Left ventricle myocardium superior (tissue), 1 donor: ENCODE measurements around the gene ACKR2. TPM values are rescaled to one million over a fixed set of nuclear protein-coding genes. Genes with fewer than 3 reads are reported as not detected.
A peak's percentile ranks its signal among the peaks of the same experiment; 100 is the strongest.
"Not testable (repeated sequence)": the region's sequence is repeated elsewhere in the genome, so short reads cannot be mapped to it uniquely, and the experiment has no call there.

Source experiments
- ATAC-seq: fragments of 200-7000 bp; cut with Tn5 transposase; one replicate; pipeline ENCODE4 v1.9.1; 2020; ENCODE audit warnings: mild to moderate bottlenecking, moderate library complexity
- DNase-seq: peaks from one replicate; pipeline ENCODE4 v3.0.0-alpha.2; 2020
- intact Hi-C: fragments of 100-400 bp; cut with micrococcal nuclease; formaldehyde crosslinking; loops from one replicate; pipeline ENCODE4 v1.11.0; 2022
- total RNA-seq: library from RNA; stranded (reverse); fragmentation: NEBNext Ultra II Directional; extraction: Animal tissue kit (Norgen Biotek cat#: 25700); gene quantifications from one replicate; pipeline ENCODE4 v1.2.1, GENCODE V29; 2021
- donor health status: DM: no; HTN: yes; CAD: no; lungs with severe emphysema.

ACKR2 gene
- total RNA-seq, 1 donor from 2014 or later, result 0.92 TPM

DNA sequence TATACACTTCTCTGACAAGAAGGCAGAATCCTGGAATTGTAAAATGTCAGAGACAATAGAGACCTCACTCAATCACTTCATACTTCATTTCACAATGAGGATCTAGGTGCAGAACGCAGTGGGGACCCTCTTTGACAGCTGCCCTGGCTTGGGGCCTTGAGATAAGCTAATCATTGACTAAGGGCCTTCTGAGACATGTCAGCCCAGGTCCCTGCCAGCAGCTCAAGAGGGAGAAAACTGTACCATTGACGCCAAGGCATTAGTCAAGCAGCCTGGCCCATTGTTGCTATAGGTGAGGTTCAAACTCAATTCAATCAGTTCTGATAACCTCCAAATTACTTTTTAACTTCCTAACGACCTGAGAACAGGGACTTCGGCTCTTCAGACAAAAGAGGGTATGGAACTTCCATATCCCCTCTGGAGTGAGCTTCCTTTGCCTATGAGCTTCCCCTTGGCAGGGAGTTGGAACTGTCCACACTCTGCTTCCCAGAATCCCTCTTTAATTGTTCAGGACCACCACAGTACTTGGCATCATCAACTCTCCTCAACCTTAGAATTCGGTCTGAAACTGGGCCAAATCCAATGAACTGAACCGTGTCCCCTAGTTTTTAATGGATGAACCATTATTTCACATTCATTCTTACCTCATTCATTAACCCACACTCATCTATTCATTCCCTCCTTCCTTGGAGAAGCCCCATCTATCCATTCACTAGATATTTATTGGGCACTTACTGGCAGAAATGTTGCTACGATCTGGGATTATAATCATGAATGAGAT lies 67.9 kb downstream of the ACKR2 start:
- no peak for DNase-seq
- ATAC-seq, result no peak
- intact Hi-C loops, result loop anchor here (5.0 kb wide), 1 partner anchor 40 kb away; no protein-coding TSS in a partner anchor

DNA sequence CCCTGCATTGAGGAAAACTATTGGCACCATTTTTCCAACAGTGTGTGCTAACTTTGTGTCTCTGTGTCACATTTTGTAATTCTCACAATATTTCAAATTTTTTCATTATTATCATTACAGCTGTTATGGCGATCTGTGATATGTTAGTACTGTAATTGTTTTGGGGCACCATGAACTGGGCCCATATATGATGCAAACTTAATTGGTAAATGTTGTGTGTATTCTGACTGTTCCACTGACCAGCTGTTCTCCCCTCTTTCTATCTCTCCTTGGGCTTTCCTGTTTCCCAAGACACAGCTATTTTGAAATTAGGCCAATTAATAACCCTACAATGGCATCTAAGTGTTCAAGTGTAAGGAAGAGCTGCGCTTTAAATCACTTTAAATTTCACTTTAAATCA lies 68.6 kb downstream of the ACKR2 start:
- DNase-seq, result no peak
- intact Hi-C loops, result loop anchor here (5.0 kb wide), 1 partner anchor 41 kb away; no protein-coding TSS in a partner anchor
- no peak for ATAC-seq

DNA sequence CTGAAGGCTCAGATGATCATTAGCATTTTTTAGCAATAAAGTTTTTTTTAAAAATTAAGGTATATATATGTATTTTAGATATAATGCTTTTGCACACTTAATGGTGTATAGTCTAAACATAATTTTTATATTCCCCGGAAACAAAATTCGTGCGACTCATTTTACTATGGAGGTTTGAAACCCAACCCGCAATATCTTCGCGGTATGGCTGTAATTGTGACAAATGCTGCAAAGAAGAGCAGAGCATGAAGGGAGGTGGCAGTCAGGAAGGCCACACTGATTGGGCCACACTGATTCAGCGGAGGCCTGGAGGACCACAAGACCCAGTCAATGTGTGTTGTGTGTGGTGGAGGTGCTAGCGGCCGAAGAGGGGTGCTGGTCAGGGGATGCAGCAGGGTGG lies 70.9 kb downstream of the ACKR2 start:
- no peak for DNase-seq
- peak; percentile 11 for ATAC-seq
- intact Hi-C loops, result no loop called here

DNA sequence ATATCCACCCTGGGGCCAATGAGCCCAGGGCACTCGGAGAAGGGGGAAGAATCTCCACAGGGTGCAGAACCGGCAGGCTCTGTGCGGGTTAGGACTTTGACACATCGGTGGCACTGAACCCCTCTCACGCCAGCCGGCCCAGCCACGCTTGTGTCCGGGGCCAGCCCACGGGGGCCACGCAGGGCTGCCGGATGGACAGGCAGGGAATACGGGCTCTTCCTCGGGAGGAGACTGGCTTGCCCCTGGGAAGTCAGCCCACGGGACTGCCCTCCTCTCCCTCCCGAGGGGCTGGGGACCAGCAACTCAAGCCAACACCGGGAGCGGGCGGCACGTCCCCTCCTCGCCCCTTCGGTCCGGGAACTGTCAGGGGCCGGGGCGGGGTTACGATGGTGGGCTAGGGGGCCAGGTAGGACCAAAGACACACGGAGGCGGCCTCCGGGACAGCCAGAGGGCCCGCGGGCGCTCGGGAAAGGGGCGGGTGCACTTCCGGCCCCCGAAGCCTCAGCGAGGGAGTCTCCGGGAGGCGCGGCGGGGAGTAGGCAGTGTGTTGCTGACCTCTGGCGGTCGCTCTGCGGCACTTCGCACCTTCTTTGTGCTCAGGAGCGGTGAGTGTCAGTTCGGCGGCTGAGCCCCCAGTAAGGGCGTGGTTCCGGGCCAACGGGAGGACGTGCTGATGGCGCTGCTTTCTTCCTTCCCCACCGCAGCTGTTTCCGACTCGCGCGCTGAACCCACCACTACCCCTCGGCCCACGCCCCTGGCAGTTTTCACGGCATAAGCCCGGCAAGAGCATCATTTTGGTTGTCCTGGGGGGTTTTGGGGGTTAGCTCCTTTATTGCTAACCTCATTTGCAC lies 71.6 kb downstream of the ACKR2 start:
- DNase-seq (peak; percentile 90), ATAC-seq (peak; percentile 99)
- intact Hi-C loops, result no loop called here

DNA sequence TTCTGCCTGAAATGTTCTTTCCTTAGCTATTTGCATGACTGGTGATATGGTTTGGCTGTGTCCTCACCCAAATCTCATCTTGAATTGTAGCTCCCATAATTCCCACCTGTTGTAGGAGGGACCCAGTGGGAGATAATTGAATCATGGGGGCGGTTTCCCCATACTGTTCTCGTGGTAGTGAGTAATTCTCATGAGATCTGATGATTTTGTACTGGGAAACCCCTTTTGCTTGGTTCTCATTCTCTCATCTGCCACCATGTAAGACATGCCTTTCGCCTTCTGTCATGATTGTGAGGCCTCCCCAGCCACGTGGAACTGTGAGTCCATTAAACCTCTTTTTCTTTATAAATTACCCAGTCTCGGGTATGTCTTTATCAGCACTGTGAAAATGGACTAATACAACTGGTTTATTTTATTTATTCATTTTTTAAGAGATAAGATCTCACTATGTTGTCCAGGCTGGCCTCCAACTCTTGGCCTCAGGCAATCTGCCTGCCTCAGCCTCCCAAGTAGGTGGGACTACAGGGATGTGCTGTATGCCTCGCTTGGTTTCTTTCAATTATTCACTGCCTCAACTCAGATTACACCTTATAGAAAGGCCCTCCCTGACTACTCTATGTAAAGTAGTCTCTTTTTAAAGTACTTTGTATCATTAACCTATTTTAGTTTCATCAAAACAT lies 74.1 kb downstream of the ACKR2 start:
- intact Hi-C loops, DNase-seq, ATAC-seq: not testable (repeated sequence)

DNA sequence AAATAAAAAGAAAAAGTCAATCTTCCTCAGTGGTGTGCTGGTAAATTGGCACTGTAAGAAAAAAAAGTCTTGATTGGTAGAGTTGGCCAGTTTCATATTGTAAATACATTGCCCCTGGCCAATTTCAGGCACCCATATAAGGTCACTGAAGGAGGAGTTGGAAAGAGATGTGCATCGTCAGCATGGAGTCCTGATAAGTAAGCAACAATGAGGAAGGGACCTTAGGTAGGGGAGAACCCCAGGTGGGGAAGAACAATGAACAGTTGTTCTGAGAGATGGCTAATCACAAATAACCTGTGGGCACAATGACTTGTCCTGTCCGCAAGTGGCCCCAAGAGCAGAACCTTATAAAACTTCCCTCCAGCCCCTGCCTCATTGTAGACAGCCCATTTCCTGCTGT lies 75.1 kb downstream of the ACKR2 start:
- intact Hi-C loops, result no loop called here
- ATAC-seq (no peak), DNase-seq (no peak)

DNA sequence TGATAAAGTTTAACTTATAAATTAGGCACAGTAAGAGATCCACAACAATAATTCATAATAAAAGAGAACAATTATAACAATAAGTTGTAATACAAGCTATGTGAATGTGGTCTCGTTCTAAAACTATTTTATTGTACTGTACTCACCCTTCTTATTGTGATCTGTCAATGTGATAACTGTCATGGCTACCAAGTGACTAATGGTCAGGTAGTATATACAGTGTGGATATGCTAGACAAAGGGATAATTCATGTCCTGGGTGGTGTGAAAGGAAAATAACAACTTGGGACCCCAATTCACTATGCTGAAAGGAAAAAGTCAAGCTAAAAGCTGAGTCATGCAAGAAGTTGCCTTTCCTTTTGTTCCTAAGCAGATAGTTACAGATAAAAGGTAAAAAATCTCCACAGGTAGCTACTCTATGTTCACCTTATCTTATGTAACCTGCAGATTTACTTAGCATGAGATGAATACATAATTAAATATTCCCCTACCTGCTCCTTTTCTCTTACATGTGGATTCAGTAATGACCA lies 77.1 kb downstream of the ACKR2 start:
- intact Hi-C loops, result no loop called here
- no peak for ATAC-seq

DNA sequence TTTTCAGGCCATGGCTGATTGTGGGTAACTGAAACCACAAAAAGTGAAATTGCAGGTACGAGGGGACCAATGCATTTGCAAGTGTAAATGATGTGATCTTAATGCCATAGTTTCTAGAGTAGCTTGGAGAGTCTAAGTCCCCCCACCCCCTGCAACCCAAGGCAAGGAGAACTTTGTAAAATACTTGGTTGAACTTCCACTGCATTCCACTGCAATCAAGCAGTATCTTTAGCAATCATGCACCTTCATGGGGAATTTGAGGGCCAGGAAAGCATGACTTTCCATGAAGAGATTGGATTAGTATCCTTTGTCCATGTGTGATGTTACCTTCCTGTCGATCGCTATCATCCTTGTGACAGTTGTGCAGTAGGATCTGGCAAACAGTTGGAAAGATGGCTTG lies 77.8 kb downstream of the ACKR2 start:
- intact Hi-C loops, result no loop called here
- DNase-seq (no peak), ATAC-seq (no peak)

More for the DNA sequence above, 77.1 kb downstream of the ACKR2 start:
- no peak for DNase-seq

DNA sequence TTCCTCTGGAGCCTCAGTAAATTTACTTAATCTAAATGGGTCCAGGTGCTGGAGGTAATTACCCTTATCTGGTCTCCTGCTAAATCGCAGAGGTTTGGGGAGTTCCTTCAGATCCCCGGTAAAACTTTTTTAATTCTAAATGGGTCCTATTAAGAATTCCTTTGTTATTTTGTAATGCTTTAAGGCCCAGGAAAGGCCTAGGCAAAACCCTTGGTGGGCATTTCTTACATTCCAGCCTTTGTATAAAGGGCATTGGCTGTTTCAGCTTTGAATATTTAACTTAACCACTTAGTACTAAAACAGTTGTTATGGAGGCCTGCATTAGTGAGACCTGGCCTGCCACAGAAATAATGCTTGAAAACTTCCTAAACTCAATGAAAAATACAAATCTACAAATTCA lies 81.8 kb downstream of the ACKR2 start:
- intact Hi-C loops, result no loop called here
- DNase-seq (no peak), ATAC-seq (no peak)

DNA sequence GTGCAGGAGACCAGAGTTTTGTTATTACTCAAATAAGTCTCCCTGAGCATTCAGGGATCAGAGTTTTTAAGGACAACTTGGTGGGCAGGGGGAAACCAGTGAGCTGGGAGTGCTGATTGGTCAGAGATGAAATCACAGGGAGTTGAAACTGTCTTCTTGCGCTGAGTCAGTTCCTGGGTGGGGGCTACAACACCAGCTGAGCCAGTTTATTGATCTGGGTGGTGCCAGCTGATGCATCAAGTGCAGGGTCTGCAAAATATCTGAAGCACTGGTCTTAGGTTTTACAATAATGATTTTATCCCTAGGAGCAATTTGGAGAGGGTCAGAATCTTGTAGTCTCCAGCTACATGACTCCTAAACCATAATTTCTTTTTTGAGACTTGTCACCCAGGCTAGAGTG lies 82.9 kb downstream of the ACKR2 start:
- intact Hi-C loops, result no loop called here
- ATAC-seq (no peak), DNase-seq (no peak)

DNA sequence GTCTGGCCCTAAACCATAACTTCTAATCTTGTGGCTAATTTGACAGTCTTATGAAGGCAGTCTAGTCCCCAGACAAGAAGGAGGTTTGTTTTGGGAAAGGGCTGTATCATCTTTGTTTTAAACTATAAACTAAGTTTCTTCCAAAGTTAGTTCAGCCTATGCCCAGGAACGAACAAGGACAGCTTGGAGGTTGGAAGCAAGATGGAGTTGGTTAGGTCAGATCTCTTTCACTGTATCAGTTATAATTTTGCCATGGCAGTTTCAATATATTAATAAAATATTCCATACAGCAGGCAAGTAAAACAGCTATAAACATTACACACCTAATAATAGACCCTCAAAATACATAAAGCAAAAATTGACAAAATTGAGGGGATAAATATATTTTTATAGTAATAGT lies 83.6 kb downstream of the ACKR2 start:
- intact Hi-C loops, result no loop called here
- DNase-seq, result no peak
- ATAC-seq, result no peak

DNA sequence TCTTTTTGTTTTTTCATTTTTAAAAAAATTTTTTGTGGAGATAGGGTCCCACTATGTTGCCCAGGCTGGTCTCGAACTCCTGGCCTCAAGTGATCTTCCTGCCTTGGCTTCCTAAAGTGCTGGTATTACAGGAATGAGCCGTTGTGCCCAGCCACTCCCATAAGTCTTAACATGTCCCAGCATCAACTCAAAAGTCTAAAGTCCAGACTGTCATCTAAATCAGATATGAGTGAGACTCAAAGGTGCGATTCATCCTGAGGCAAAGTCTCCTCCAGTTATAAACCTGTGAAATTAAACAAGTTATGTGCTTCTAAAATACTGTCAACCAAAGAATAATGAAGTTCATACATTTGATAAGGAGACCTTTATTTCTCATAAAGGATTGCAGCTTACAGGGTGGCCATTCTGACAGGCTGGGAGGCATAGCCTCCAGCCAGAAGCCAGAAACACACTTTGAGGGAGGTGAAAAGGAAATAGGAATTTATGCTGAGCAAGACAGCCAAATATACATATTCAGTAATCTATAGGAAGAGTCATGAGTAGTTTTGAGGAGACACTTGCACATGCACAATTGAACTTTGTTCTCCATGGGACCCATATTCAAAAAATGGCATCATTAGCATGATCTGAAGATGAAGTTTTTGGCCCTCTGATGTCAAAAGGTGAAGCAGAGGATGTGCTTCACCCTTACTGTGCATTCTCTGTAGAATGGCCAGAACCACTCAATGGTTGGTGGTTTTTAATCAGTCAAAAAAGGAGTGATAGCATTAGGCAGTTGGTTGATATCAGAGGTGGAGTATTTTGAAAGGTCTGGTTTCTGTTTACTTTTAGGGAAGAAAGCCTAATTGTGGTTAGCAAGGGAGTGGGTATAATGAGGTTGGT lies 85.7 kb downstream of the ACKR2 start:
- no peak for ATAC-seq
- intact Hi-C loops, result no loop called here
- DNase-seq, result no peak

DNA sequence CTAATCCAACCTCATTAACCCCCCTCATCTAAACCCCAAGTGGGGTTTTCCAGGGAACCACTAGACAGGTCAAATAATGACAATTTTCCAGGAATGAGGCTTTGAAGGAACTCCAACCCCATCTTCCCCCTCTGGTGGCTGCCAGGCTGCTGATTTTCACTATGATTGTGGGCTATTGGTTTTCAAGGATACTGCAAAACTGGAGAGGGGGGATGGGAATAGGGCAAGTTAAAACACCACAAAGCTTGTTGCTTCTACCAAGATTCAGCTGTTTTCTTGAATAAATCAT lies 86.3 kb downstream of the ACKR2 start:
- ATAC-seq (no peak), DNase-seq (no peak)
- intact Hi-C loops, result no loop called here

DNA sequence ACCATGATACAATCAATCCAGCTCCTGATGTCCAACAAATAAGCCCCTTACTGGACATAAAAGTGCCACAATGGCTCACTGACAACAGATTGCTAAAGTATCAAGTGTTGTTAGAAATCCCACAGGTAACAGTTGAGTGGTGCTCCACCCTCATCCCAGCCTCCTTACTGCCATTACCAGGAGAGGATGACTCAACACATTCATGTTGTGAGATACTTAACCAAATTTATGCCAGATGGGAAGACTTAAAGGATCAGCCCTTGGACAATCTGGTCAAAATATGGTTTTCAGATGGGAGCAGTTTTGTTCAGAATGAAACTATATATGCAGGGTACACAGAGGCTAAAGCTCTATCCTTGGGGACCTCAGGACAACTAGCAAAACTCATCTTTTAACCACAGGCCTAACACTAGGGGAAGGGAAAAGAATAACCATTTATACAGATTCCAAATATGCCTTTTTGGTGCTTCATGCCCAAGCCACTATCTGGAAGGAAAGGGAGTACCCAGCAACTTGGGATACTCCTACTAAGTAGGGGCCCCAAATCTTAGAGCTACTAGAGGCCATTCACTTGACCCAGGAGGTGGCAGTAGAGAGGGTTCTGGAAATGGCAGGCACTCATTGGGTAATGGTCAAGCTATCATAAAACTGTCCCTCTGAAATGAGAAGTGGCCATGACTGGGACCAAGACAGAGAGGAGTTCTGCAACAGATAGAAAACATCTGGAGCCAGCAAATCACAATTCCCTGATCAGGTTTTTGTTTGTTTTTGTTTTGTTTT lies 89.8 kb downstream of the ACKR2 start:
- ATAC-seq, result no peak
- no peak for DNase-seq
- intact Hi-C loops, result no loop called here

DNA sequence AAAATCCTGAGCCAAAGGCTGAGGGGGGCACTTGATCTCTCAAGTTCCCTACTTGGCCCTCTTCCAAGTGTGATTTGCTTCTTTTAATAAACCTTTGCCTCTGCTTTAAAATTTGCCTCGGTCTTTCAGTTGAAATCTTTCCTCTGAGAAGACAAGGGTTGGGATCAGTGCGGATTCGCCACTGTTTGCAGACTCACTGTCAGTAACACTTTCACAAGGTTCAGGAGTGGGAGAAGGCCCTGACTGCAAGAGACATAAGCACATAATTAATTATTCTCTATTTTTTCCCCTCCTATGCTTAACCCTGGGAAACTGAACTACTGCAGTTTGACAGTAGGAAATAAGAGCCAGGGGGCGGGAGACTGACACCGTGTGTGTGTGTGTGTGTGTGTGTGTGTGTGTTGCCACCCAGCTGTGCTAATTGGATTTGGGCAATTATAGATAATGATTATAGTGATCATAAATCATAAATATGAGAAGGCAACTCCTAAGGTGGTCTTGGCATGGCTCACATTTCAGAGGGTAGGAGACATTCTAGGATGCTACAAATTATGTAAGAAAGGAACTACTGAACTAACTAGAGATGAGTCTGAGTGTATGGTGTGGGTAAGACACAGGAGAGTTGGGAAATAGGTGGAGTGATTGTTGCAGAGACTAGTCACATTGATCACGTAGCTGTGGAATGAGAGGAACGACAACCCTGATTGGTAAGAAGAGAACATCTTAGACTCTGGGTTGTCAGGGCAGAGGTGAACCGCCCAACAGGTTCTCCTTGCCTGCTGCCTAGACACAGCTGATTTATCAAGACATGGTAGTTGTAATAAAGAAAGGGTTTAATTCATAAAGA lies 91.2 kb downstream of the ACKR2 start:
- intact Hi-C loops, result no loop called here
- ATAC-seq, result no peak

DNA sequence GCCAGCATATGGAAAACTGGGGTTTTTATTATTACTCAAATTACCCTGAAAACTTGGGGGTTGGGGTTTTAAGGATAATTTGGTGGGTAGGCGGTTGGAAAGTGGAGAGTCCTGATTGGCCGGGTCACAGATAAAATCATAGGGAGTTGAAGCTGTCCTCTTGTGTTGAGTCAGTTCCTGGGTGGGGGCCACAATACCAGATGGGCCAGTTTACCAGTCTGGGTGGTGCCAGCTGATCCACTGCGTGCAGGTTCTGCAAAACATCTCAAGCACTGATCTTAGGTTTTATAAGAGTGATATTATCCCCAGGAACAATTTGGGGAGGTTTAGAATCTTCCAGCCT lies 91.8 kb downstream of the ACKR2 start:
- intact Hi-C loops, result no loop called here
- ATAC-seq, result no peak

More for the DNA sequence above, 91.2 kb downstream of the ACKR2 start:
- DNase-seq, result no peak

DNA sequence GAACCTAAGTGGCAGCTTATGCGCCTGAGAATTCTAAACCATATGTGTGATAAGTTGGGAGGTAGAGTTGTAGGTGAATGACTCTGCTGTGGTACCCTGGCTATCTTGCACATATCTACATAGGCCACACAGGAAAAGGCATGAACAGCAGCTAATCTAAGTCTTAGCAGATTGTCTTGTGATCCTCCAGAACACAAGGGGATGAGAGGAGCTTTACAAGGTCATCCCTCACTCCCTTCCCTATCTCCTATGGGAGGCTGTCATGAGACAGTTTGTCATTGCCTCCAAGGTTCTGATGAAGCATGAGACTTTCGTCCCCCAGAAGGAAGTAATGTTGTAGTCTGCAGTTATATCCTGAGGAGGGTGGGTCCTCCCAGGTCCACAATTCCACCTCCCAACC lies 93.0 kb downstream of the ACKR2 start:
- no peak for DNase-seq
- intact Hi-C loops, result no loop called here

More for the DNA sequence above, 91.8 kb downstream of the ACKR2 start:
- DNase-seq, result no peak

More for the DNA sequence above, 93.0 kb downstream of the ACKR2 start:
- no peak for ATAC-seq
